Stomach (tissue), 9 donors: Measurements from ENCODE around the gene S100A2. TPM values are rescaled to one million over a fixed set of nuclear protein-coding genes. Genes with fewer than 3 reads are reported as not detected.

Experiments used
- DNase-seq, 2 donors: peaks; one replicate each; pipeline versions ENCODE4 v3.0.0 to v3.0.0-alpha.2; 2013 to 2019
- H3K27ac ChIP-seq, 5 donors: fragments of 200-600 bp in 4 of 5; sonication (generic) in 4 of 5; one replicate each; pipeline ENCODE4 v1.5.1; 2013 to 2019; ENCODE audit warnings: mild to moderate bottlenecking in 1 of 5, moderate library complexity in 1 of 5
- H3K27me3 ChIP-seq, 3 donors: fragments of 200-600 bp; sonication (generic); one replicate each; pipeline ENCODE4 v1.5.1; 2017 to 2019; ENCODE audit warnings: mixed run types in 1 of 3
- H3K36me3 ChIP-seq, 4 donors: fragments of 200-600 bp; sonication (generic); 1 replicate in 3 of 4; 2 replicates in 1 of 4; pipeline ENCODE4 v1.5.1; 2016 to 2019
- H3K4me1 ChIP-seq, 4 donors: fragments of 200-600 bp; sonication (generic); one replicate each; pipeline ENCODE4 v1.5.1; 2016 to 2019
- H3K4me3 ChIP-seq, 4 donors: fragments of 200-600 bp; sonication (generic) in 3 of 4; one replicate each; pipeline ENCODE4 v1.5.1; 2016 to 2019; ENCODE audit warnings: mild to moderate bottlenecking in 1 of 4
- H3K9me3 ChIP-seq, 4 donors: fragments of 200-600 bp; sonication (generic); one replicate each; pipeline ENCODE4 v1.5.1; 2016 to 2019
- CTCF ChIP-seq, 7 experiments: fragments of 450-650 bp in 4 of 7; fragments of 200-600 bp in 3 of 7; sonication (generic) in 3 of 7; IDR thresholded peaks; one replicate each; pipeline ENCODE4 v1.5.1; 2016 to 2019; ENCODE audit warnings: antibody characterized with exemption in 7 of 7, control low read depth in 2 of 7, mild to moderate bottlenecking in 1 of 7
- EP300 ChIP-seq: sonication (generic); formaldehyde crosslinking; IDR thresholded peaks from one replicate; pipeline ENCODE4 v1.6.1; 2017; ENCODE audit warnings: antibody characterized with exemption
- POLR2A ChIP-seq, 4 donors: fragments of 450-650 bp; IDR thresholded peaks; one replicate each; pipeline ENCODE4 v1.6.1; 2016; ENCODE audit warnings: antibody characterized with exemption in 4 of 4, control low read depth in 2 of 4, mild to moderate bottlenecking in 1 of 4, moderate library complexity in 1 of 4
- POLR2AphosphoS5 ChIP-seq, 3 donors: sonication (generic); formaldehyde crosslinking; IDR thresholded peaks; one replicate each; pipeline ENCODE4 v1.6.1; 2016; ENCODE audit warnings: antibody characterized with exemption in 3 of 3
- WGBS, 5 donors: extraction: QIAGEN DNeasy Blood & Tissue Kit in 3 of 5; methylation state at CpG; one replicate each; pipeline versions ENCODE4 v1.1.5 to v1.1.7; 2013 to 2018; 5-methylcytosine and 5-hydroxymethylcytosine counted together
- intact Hi-C: fragments of 100-400 bp; cut with DNase I; formaldehyde crosslinking; loops from one replicate; pipeline ENCODE4 v1.15.1; 2023; ENCODE audit warnings: low total_unique reads
- polyA plus RNA-seq, 3 donors: library from polyadenylated mRNA; stranded (reverse); fragments of 200-250 nt; gene quantifications; one replicate each; pipeline ENCODE4 v1.2.3, GENCODE V29; 2013
- total RNA-seq, 5 donors: library from RNA; depleted of rRNA; stranded (reverse); fragments of >200 nt; gene quantifications; one replicate each; pipeline versions ENCODE4 v1.1.0 to v1.2.3, GENCODE V29; 2014 to 2016
- donor health status: healthy with polysubstance abuse.
- donor health status: Bipolar disorder and iron deficiency.
- donor health status: healthy.

The S100A2 gene
- total and polyA plus RNA-seq, 8 donors = 2.2 to 1,809 (median 8.3) TPM; not detected in 3

GRCh38 chr1:153519242-153519641 lies 46.4 kb downstream of the S100A2 start:
- intact Hi-C loops = loop anchor here (5.0 kb wide), 1 partner anchor 43 kb away; no protein-coding TSS in a partner anchor
- DNase-seq = no peak
- Histone ChIP-seq H3K4me3 (no peak overlapping the region), H3K36me3 (no peaks in the 10 kb centered on the region), H3K27me3 (no peaks in the 10 kb centered on the region), H3K4me1 (peaks cover 6 to 20% (median 10%) of the 10 kb centered on the region in 4 donors), H3K27ac (no peak overlapping the region), H3K9me3 (no peaks in the 10 kb centered on the region)
- 89 to 96% (median 91%) methylated on average over 3 of the region's 3 CpGs for WGBS, 5 donors
- no peak for TF ChIP-seq EP300
- no peak for TF ChIP-seq POLR2A (IDR thresholded peaks at IDR 0.05)
- no peak for TF ChIP-seq CTCF (IDR thresholded peaks at IDR 0.05)
- no peak for TF ChIP-seq POLR2AphosphoS5 (IDR thresholded peaks at IDR 0.05)

DNA sequence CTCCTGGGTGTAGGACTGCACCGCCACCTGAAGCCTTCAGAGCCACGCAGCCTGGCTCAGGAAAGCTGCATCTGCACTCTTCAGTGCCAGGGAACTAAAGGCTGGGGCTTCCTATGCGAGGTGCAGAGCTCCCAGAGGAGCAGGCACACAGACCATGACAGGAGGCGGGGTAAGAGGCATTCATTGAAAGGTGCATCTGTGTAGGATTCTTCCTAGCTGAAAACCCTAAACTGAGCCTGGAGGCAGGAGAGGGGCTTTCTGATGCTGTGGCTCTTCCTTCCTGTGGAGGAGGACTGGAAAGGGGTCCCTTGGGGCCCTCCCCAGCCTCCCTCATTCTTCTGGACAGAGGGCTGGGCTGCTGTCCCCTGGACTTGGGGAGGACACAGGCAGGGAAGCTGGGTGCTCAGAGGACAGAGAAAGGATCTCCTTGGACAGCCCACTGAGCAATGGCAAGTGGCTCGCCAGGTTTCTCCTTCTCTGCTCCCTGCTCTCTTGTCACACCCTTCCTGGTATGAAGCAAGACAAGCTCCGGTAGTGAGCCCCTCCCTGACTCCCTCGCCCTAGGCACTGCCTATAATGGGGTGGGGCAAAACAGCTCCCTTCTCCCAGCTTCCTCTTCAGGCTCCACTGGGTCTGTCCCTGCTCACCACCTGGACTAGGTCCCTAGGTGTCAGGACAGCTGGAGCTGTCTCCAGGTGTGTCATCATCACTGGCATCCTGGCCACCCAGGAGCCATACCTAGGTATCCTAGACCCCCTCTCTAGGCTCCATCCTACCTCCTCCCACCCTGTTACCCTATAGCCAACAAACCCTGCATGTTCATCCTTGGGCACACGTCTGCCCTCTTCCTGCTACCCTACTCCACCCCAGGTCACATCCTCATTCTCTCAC lies 49.9 kb downstream of the S100A2 start:
- Histone ChIP-seq H3K9me3 (no peaks in the 10 kb centered on the region), H3K4me1 (peaks cover 11 to 27% (median 12%) of the 10 kb centered on the region in 4 donors), H3K36me3 (no peaks in the 10 kb centered on the region), H3K27ac (peak overlapping the region; percentile 54 to 85 (median 81)), H3K4me3 (no peak overlapping the region), H3K27me3 (no peaks in the 10 kb centered on the region)
- intact Hi-C loops = loop anchor here (5.0 kb wide), 1 partner anchor 47 kb away; no protein-coding TSS in a partner anchor
- no peak for TF ChIP-seq POLR2A (IDR thresholded peaks at IDR 0.05)
- peak in 2 of 3 donors; percentile 63 to 68 for TF ChIP-seq POLR2AphosphoS5 (IDR thresholded peaks at IDR 0.05)
- no peak for TF ChIP-seq EP300
- DNase-seq = peak; percentile 69 to 87
- 32 to 50% (median 48%) methylated on average over 8 of the region's 8 CpGs for WGBS, 5 donors

GRCh38 chr1:153513666-153514065 lies 52.0 kb downstream of the S100A2 start:
- no peak for TF ChIP-seq POLR2AphosphoS5 (IDR thresholded peaks at IDR 0.05)
- no peak for TF ChIP-seq CTCF (IDR thresholded peaks at IDR 0.05)
- no peak for TF ChIP-seq POLR2A (IDR thresholded peaks at IDR 0.05)
- no peak for TF ChIP-seq EP300
- no peak for DNase-seq
- Histone ChIP-seq H3K27ac (no peak overlapping the region), H3K27me3 (no peaks in the 10 kb centered on the region), H3K4me3 (no peak overlapping the region), H3K9me3 (no peaks in the 10 kb centered on the region), H3K4me1 (peaks cover 12 to 29% (median 12%) of the 10 kb centered on the region in 4 donors), H3K36me3 (no peaks in the 10 kb centered on the region)
- intact Hi-C loops = loop anchor here (5.0 kb wide), 1 partner anchor 59 kb away; no protein-coding TSS in a partner anchor
- 93 to 96% (median 94%) methylated on average over 7 of the region's 7 CpGs for WGBS, 5 donors

GRCh38 chr1:153513023-153513422 lies 52.6 kb downstream of the S100A2 start:
- TF ChIP-seq POLR2AphosphoS5 (IDR thresholded peaks at IDR 0.05) (no peak), CTCF (IDR thresholded peaks at IDR 0.05) (peak in 1 of 7 experiments; percentile 6), POLR2A (IDR thresholded peaks at IDR 0.05) (no peak)
- Histone ChIP-seq H3K4me1 (peaks cover 12 to 29% (median 13%) of the 10 kb centered on the region in 4 donors), H3K36me3 (no peaks in the 10 kb centered on the region), H3K27ac (no peak overlapping the region), H3K9me3 (no peaks in the 10 kb centered on the region), H3K27me3 (no peaks in the 10 kb centered on the region), H3K4me3 (no peak overlapping the region)
- no peak for DNase-seq
- intact Hi-C loops = loop anchor here (5.0 kb wide), 1 partner anchor 59 kb away; no protein-coding TSS in a partner anchor
- 51 to 72% (median 63%) methylated on average over 3 of the region's 3 CpGs for WGBS, 5 donors

Other genes starting within 250 kb of the S100A2 start
- not detected for gene PGLYRP4, start 217.0 kb downstream of the S100A2 start, total RNA-seq
- gene PGLYRP4, start 217.0 kb downstream of the S100A2 start, polyA plus RNA-seq = 1 to 10 TPM in 1 of 3 donors, not detected in 2; 4.3 TPM
- 100 to 1,000 TPM in 3 of 5 donors, 10 to 100 TPM in 1, not detected in 1; 17.4 to 298 (median 146) TPM for gene S100A9, start 208.0 kb downstream of the S100A2 start, total RNA-seq
- 1,000 to 10,000 TPM in 1 of 3 donors, 100 to 1,000 TPM in 2; 276 to 9,878 (median 780) TPM for gene S100A9, start 208.0 kb downstream of the S100A2 start, polyA plus RNA-seq
- gene S100A12, start 190.2 kb downstream of the S100A2 start, total RNA-seq = 1 to 10 TPM in 1 of 5 donors, not detected in 4; 9.0 TPM
- gene S100A12, start 190.2 kb downstream of the S100A2 start, polyA plus RNA-seq = 10 to 100 TPM in 2 of 3 donors, 1 to 10 TPM in 1; 8.2 to 58.3 (median 23.5) TPM
- 10 to 100 TPM in 4 of 5 donors, not detected in 1; 16.8 to 86.4 (median 38.1) TPM for gene S100A8, start 174.8 kb downstream of the S100A2 start, total RNA-seq
- gene S100A8, start 174.8 kb downstream of the S100A2 start, polyA plus RNA-seq = over 10,000 TPM in 1 of 3 donors, 100 to 1,000 TPM in 2; 144 to 21,822 (median 281) TPM
- not detected for gene S100A7A, start 149.3 kb downstream of the S100A2 start, total RNA-seq
- under 1 TPM in 1 of 3 donors, not detected in 2; 0.20 TPM for gene S100A7A, start 149.3 kb downstream of the S100A2 start, polyA plus RNA-seq
- not detected for gene S100A7, start 105.2 kb downstream of the S100A2 start, total RNA-seq
- gene S100A7, start 105.2 kb downstream of the S100A2 start, polyA plus RNA-seq = 100 to 1,000 TPM in 1 of 3 donors, not detected in 2; 107 TPM
- gene S100A6, start 29.9 kb downstream of the S100A2 start, total RNA-seq = 100 to 1,000 TPM; 154 to 680 (median 330) TPM
- gene S100A6, start 29.9 kb downstream of the S100A2 start, polyA plus RNA-seq = 1,000 to 10,000 TPM; 1,447 to 2,520 (median 1,620) TPM
- gene S100A5, start 24.9 kb downstream of the S100A2 start, total RNA-seq = not detected
- not detected for gene S100A5, start 24.9 kb downstream of the S100A2 start, polyA plus RNA-seq
- gene S100A4, start 20.0 kb downstream of the S100A2 start, total RNA-seq = 10 to 100 TPM in 4 of 5 donors, 1 to 10 TPM in 1; 9.9 to 53.3 (median 19.4) TPM
- 100 to 1,000 TPM; 145 to 541 (median 274) TPM for gene S100A4, start 20.0 kb downstream of the S100A2 start, polyA plus RNA-seq
- gene S100A3, start 16.6 kb downstream of the S100A2 start, total RNA-seq = not detected
- 10 to 100 TPM in 1 of 3 donors, 1 to 10 TPM in 2; 2.6 to 15.0 (median 5.4) TPM for gene S100A3, start 16.6 kb downstream of the S100A2 start, polyA plus RNA-seq
- gene S100A16, start 47.3 kb upstream of the S100A2 start, total RNA-seq = 100 to 1,000 TPM in 1 of 5 donors, 10 to 100 TPM in 2, 1 to 10 TPM in 2; 8.9 to 192 (median 47.9) TPM
- gene S100A16, start 47.3 kb upstream of the S100A2 start, polyA plus RNA-seq = 100 to 1,000 TPM; 145 to 361 (median 188) TPM
- 100 to 1,000 TPM in 1 of 5 donors, 10 to 100 TPM in 3, 1 to 10 TPM in 1; 8.8 to 488 (median 29.0) TPM for gene S100A14, start 50.5 kb upstream of the S100A2 start, total RNA-seq
- gene S100A14, start 50.5 kb upstream of the S100A2 start, polyA plus RNA-seq = 100 to 1,000 TPM in 2 of 3 donors, 10 to 100 TPM in 1; 70.2 to 751 (median 244) TPM
- 10 to 100 TPM; 18.7 to 54.6 (median 23.5) TPM for gene S100A13, start 61.7 kb upstream of the S100A2 start, total RNA-seq
- gene S100A13, start 61.7 kb upstream of the S100A2 start, polyA plus RNA-seq = 100 to 1,000 TPM; 140 to 271 (median 207) TPM
- gene S100A1, start 62.6 kb upstream of the S100A2 start, total RNA-seq = not detected
- gene S100A1, start 62.6 kb upstream of the S100A2 start, polyA plus RNA-seq = 10 to 100 TPM in 2 of 3 donors, 1 to 10 TPM in 1; 5.7 to 64.8 (median 45.5) TPM
- 100 to 1,000 TPM in 1 of 5 donors, 10 to 100 TPM in 4; 21.7 to 111 (median 74.3) TPM for gene CHTOP, start 68.2 kb upstream of the S100A2 start, total RNA-seq
- 10 to 100 TPM; 41.3 to 53.2 (median 46.0) TPM for gene CHTOP, start 68.2 kb upstream of the S100A2 start, polyA plus RNA-seq
- gene SNAPIN, start 92.9 kb upstream of the S100A2 start, total RNA-seq = 10 to 100 TPM; 14.9 to 82.9 (median 15.6) TPM
- gene SNAPIN, start 92.9 kb upstream of the S100A2 start, polyA plus RNA-seq = 10 to 100 TPM; 29.4 to 35.5 (median 29.5) TPM
- 100 to 1,000 TPM in 1 of 5 donors, 10 to 100 TPM in 4; 17.1 to 138 (median 41.5) TPM for gene ILF2, start 105.1 kb upstream of the S100A2 start, total RNA-seq
- 100 to 1,000 TPM in 1 of 3 donors, 10 to 100 TPM in 2; 49.1 to 103 (median 98.9) TPM for gene ILF2, start 105.1 kb upstream of the S100A2 start, polyA plus RNA-seq
- gene NPR1, start 112.8 kb upstream of the S100A2 start, total RNA-seq = 10 to 100 TPM in 2 of 5 donors, 1 to 10 TPM in 3; 5.4 to 39.7 (median 6.6) TPM
- gene NPR1, start 112.8 kb upstream of the S100A2 start, polyA plus RNA-seq = 1 to 10 TPM; 1.4 to 5.7 (median 2.4) TPM
- 10 to 100 TPM; 28.1 to 48.2 (median 39.4) TPM for gene INTS3, start 162.2 kb upstream of the S100A2 start, total RNA-seq
- gene INTS3, start 162.2 kb upstream of the S100A2 start, polyA plus RNA-seq = 10 to 100 TPM; 11.0 to 39.2 (median 19.1) TPM
- gene SLC27A3, start 209.6 kb upstream of the S100A2 start, total RNA-seq = 10 to 100 TPM; 14.9 to 89.9 (median 62.2) TPM
- gene SLC27A3, start 209.6 kb upstream of the S100A2 start, polyA plus RNA-seq = 10 to 100 TPM; 17.4 to 86.8 (median 44.1) TPM